AG20443 (cell line): ENCODE results near the gene CRYBG1.
A peak's percentile ranks its signal among the peaks of the same experiment; 100 is the strongest.

Experiments used
- DNase-seq: peaks from one replicate; pipeline ENCODE4 v3.0.0; 2012; ENCODE audit warnings: low spot score, mixed read lengths

The CRYBG1 gene

DNA sequence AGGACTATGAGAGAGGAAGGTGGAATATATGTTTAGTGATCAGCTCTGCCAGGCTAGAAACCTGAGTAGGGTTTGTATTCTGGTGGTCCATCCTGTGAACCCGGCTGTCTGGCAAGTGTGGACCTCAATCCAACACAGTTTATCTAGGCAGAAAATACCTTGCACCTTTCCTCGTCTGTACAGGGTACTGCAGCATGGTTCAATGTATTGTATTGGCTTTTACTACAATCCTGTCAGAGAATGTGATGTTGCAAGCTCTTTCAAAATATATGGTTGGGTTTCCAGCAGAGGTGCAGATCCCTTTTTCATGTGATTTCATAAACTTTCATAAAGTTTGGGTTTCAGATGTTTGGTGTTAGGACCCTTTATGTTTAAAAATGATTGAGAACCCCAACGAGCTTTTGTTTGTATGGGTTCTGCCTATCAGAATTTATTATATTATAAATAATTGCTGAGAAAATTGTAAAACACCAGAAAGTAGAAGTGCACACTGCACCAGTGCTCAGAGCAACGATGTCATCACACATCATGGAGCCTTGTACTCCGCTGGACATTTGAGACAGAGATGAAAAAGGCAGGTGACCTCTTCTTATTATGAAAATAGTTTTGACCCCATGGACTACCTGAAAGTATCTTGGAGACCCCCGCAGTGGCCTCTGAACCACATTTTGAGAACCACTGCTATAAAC, 162.2 kb downstream of the CRYBG1 start:
- DNase-seq = no peak

DNA sequence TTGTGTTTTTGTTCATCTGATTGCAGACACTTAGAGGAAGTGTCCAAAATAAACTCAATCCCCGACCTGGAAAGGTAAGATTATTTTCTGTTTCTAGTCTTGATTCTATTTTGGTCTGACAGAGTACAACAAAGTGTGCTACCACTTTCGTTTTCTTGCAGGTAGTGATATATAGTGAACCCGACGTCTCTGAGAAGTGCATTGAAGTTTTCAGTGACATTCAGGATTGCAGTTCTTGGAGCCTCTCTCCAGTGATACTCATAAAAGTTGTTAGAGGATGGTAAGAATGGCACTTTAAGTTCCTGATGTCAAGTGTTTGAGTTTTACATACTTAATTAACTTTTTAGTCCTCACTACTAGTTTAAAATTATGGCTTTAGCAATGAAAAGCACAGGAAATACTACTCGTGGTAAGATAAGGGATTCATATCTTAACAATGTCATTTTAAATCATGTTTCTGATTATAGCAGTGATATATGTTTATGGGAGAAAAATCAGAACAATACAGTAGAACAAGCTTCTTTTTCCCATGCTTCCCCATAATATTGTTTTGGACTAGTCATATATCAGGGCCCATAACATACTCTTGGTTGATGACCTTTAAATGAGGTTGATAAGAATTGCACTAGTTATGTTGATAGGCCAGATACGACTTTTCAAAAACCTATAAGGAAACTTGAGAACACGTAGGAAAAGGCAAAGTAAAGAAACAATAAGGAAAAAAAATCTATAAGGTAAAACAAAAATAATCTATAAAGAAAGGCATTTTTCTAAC, 164.8 kb downstream of the CRYBG1 start:
- no peak for DNase-seq

DNA sequence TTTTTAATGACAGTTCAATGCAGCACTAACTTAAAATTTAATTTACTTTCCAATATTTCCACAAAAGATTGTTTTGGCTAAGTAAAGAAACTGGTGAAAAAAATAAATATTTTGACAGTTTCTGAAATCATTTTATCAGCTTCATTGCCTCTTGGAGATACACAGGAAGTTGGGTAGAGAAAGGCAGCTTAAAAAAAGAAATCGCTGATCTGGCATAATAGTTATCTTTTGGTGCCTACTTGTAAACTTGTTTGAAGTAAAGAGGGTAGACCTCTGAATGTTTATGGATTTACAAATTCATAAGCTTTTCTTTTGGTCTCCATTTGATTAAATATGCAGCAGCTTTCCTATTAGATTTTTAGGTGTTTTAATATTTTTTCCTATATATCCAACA, 165.4 kb downstream of the CRYBG1 start:
- DNase-seq = no peak

DNA sequence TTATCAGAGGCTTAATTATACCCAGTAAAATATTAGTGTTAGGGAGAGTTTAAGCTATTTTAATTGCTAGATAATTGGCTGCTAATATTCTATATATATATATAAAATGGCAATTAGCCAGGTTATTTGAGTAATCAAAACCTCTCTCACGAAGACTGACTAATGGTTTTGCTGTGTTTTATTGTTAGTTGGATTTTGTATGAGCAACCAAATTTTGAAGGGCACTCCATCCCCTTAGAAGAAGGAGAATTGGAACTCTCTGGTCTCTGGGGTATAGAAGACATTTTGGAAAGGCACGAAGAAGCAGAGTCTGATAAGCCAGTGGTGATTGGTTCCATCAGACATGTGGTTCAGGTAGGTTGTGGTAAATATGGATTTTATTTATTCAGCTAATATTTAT, 166.6 kb downstream of the CRYBG1 start:
- DNase-seq = no peak

DNA sequence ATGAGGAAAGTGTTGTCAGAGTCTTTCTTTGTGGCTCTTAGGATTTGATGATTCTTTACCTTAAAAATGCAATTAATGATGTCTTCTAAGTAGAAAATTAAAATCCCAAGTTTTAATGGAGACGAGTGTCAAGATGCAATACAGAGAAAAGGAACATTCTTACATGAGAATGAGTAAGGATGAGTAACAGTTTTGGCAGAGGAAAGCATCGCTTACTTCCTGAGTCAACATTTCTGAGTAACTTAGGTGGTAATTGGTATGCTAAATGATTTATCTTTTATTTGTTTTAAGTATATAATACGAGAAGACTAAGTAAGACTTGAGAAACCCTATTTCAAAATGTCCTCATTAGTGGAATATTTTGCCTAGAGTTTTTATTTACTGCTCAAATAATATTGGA, 167.5 kb downstream of the CRYBG1 start:
- peak; percentile 77 for DNase-seq

DNA sequence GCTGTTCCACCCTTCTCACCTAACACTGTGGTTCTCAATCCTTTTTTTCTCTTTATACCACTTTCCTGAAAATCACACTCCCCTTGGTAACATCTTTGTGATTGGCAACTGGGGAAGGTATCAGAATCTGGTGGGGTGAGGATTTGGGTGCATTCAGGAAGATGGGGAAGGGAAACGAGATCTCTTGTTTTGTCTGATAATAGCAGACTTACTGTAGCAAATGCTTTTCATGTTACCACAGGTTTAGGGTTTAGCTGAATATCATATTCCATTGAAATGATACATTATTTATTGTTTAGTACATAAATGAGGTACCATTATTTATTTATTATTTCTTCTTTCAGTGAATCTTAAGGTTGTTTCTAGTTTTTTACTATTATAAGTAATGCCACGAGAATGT, 168.0 kb downstream of the CRYBG1 start:
- DNase-seq = no peak

DNA sequence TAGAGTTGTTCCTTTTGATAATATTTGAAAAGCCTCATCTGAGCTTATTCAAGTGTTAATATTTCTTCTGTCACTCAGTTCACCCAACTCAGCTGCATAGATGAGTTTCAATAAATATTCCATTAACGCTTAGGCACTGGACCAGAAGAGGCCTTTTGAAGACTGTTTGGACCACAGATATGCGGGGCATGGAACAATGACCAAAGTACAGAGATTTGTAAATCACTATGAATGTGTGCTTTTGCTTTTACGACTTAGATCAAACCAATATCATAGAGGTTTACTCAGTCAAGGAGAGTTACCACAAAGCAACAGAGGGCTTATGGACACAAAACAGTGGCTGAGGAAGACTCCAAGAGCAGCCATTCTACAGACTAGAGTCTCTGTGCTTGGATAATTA, 168.9 kb downstream of the CRYBG1 start:
- DNase-seq = no peak

DNA sequence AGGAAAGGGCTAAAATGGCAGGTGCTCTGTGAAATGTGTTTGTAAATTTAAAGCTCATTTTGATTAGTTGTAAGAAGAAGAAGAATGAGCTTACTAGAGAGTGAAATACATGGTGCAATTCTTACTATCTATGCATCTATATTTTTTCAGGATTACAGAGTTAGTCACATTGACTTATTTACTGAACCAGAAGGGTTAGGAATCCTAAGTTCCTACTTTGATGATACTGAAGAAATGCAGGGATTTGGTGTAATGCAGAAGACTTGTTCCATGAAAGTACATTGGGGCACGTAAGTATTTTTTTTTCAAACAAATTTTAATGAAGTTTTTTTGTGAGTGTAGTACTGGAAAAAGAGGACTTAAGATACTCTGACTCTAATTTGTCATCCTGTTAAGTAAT, 169.5 kb downstream of the CRYBG1 start:
- no peak for DNase-seq

DNA sequence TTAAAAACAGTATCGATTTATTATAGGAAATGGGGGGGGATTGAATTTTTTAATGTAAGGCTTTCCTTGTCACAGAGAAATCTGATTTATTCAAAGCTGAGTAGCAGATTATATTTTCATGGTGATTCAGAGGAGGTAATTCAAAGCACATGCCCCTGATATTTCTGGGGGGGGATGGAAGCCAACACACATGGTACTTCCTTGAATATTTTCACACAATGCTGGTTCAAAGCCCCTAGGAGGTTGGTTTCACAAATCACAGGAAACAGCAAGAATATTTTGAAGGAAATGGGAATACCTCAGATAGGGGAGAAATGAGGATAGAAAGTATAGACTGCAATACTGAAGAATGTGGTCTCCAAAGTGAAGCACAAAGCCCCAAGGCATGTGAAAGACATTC, 170.0 kb downstream of the CRYBG1 start:
- peak; percentile 30 for DNase-seq

DNA sequence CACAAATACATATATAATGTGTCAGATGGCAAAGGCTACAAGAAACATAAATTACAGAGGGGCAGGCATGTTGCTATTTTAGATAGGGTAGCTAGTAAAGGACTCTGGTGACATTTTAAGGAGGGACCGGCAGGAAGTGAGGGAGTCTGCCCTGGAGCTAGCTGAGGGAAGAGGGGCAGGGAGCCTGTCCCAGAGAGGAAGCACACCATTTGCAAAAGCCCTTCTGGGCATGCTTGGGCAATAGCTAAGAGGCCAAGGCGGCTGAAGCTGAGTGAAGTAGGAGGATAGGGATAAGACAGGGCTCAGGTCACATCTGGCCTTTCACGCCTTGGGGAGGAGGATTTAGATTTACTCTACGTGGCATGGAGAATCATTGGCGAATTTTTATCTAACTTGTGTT, 172.5 kb downstream of the CRYBG1 start:
- DNase-seq = no peak

DNA sequence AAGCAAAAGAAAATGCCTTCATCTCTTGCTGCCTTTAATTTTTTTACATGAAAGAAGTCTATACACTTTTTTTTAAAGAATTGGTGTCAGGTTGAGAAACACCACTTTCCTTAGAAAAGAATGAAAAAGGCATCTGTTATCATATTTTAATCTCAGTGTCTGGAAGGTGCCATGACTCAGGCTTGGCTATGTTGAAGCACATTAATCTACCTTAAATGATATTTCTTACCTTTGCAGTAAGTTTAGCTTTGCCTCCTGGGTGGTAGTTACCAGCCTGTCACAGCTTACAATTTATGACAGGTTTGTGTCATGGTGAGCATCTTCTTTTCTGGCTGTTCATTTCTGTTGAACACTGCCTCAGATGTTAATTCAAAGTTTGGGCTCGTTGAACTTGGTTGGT, 173.5 kb downstream of the CRYBG1 start:
- no peak for DNase-seq

DNA sequence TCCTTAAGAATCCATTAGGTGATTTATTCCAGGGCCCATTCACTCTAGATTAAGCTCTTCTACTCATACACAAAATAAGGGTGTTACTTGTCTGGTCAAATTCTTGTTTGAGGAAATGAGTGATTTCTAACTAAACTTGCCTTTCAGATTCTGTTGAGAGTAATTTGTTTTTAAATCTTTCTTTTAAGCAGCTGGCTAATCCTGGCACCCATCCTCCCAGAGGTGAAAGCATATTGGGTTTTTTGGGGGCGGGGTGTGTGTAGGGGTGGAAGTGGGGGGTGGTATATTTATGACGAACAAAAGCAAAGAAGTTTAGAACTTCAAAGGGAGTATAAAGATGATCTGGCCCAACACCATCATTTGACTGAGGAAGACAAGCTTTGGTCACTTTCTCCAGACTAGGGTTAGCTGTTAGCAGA, 174.1 kb downstream of the CRYBG1 start:
- no peak for DNase-seq

DNA sequence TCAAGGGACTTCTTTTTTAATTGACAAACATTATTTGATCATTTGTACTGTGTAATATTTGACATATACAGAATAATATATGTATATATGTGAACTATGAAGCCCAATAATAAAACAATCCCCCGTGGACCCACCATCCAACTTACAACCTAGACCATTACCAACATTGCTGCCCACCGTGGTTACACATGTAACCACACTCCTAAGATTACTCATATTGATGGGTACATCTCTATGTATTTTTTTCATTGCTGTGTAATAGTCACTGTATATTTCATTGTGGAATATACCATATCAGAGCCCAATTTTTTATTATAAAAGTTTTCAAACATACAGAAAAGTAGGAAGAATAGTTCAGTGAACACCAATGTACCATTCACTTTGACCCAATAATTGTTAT, 174.5 kb downstream of the CRYBG1 start:
- DNase-seq = no peak

DNA sequence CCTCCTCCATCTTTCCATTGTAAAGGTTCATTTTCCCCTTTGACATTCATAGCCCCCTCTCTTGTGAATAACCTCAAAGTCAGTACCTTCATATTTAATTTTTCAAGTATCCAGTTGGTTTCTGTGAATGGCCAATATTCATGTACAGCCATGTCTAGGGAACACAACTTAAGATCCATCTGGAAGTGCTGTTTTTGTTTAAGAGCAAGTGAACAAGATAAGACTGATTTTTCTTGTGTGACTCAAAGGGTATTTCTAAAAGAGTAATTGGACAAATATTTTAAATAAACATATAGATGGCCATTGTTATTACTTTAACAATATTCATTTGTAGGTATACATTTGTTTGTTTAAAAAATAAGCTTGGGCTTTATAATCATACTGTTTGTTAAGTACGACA, 175.8 kb downstream of the CRYBG1 start:
- DNase-seq = no peak

DNA sequence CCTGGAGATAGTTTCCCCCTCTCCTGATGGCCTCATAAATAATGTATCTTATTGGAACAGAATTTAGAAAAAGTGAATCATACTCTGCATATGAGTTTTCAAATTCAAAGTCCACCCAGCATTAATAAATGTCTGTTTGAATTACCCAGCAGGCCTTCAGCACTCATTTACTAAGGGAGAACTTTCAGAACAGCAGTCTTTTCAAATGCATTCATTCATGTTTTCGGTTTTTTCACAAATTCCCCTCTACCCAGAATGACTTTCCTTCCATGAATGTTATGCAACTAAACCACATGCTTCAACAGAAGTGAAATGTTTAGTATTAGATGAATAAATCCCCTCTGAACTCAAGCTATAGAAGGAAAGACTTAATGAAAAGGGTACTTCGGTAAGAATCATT, 176.3 kb downstream of the CRYBG1 start:
- DNase-seq = no peak

DNA sequence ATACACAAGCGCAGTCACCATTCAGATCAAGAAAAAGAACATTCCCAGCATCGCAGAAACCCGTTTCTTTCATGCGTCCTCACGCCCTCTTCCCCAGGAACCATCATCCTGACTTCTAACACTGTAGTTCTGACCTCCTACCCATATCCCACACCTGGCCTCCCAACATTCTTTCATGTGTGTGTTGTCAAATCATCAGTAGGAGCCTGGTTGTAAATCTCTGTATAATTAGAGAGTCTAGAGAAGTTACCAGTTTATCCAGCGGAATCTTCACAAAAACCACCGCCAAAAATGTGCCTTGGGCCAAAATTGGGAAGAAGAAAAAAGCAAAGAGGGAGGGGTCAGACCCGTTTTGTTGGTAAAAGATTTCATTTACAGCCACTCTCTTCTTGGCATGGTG, 177.1 kb downstream of the CRYBG1 start:
- no peak for DNase-seq

DNA sequence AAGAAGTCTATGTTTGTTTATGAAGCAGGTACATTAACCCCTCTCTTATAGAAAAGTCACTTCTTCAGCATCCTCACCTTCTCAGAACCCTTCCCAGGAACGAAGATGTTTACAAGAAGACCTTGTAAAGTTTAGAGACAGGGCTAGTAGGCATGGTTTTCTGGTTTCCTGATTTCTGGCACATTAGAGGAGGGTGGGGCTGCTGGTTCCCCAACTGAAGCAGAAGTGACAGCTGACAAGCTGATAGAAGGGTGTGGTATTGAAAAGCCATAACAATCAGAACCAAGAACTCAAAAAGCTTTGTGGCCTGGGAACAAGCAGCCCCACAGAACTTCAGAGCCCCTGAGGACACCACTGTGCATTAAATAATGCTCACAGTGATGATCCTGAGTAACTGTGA, 177.6 kb downstream of the CRYBG1 start:
- no peak for DNase-seq

DNA sequence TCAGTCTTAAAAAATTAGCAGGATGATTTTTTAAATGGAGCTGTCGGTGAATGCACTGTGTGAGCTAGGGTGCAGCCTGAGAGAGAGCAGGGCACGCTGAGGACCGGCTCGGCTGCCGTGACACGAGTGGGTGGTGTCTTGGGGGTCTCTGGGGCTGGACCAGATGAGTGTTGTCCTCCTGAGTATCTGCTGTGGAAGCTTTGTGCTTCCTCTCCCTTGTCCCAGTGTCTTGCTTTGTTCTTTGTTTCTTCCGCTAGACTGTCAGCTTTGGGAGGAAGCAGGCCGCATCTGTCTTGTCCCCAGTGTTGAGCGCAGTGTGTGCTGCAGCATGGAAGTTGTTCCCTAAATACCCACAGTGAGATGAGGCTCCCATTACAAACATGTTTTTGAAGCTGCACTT, 179.4 kb downstream of the CRYBG1 start:
- no peak for DNase-seq

DNA sequence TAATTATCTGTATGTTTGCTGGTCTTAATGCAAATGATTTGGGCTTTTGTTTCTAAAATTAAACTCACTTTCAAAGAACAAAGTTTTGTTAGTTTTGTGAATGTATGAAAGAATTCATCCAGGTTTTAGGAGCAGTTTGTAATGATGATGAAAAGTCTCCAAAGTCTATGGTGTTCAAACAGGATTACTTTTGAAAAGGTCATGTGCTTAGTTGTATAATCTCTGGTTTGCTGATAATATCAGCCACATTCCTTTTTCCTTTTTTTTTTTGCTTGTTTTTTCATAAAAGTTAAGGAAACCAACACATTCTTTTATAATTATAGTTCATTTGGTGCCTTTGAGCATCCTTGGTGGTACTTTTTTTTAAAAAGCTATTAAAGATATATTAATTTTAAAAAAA, 179.9 kb downstream of the CRYBG1 start:
- no peak for DNase-seq

DNA sequence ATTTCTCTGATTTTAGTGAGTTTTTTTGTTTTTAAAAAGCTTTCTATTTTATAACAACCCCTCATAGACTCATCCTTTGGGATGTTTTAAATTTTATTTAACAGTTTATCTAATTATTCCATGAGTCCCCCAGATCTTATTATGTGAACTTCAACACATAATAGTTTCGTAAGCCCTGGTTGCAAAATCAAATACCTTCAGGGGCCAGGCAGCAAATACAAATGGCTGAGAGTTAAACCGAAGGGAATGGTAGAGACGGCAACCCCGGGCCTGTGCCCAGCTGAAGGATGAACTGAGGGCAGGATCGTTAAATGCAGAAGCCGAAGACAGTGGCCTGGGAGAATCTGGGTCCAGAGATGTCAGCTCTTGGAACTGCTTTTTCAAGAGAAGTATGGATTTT, 180.4 kb downstream of the CRYBG1 start:
- DNase-seq = no peak

DNA sequence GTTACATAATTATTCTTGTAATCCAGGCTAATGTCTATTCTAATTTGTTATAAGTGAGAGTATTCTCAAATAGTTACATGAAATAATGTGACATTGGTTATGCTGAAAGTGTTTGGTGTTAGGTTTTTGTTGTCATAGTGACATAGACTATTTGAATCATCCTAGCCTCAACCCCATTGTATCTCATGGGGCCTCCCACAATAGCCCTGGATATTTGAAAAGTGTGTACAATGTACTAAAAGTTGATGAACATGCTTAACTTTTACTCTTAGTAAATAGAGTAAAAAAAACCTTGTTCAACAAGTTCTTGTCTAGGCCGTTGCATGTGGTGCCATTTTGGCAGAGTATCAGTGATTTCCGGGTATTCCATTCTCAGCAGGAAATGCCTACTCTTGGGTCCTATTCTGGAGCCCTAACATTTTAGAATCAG, 185.8 kb downstream of the CRYBG1 start:
- peak; percentile 52 for DNase-seq

DNA sequence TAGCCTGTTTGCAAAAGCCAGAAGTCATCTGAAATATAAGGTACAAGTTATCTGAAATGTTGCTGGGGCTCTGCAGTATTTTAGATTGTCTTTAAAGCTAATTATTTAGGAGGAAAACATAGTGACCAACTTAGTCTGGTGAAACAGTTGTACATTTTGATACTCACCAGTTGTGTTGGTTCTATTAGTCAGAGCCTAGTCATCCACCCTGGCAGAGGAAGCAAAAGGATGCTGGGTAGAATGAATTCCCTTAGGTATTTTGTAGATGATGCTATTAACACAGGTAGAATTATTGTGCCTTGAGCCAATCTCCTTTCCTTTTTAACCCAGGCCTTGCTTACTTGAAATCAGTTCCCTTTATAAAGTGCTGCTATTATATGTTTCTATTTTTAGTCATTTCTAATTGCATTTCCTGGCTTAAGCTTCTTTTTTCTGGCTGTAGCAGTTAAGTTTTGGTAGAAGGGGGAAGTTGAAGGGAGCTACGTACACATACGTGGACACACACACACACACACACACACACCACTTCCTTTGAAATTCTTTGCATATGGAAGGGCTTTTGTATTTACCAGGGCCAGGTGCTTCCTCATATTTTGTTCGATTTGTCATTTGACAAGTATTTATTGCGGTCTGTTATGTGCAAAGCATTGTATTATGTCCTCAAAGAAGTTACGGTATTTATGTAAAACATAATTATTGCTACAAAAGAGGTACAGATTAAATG, 186.3 kb downstream of the CRYBG1 start:
- peak; percentile 67 for DNase-seq
